Activated B cell treated with CpG ODN at 0.5 μM for 24 hours (primary cell): ENCODE results near the gene PKN1. TPM values are rescaled to one million over a fixed set of nuclear protein-coding genes. Genes with fewer than 3 reads are reported as not detected.

ENCODE experiments used
- ATAC-seq: fragments of 200-7000 bp; cut with Tn5 transposase; one replicate; pipeline ENCODE4 v1.10.0; 2021; ENCODE audit warnings: low read depth, mild to moderate bottlenecking, moderate library complexity
- CTCF ChIA-PET: fragments of 350-600 bp; sonication (Branson Sonifier 250); formaldehyde crosslinking; loops from one replicate; lab custom pipeline; 2021; ENCODE audit warnings: antibody characterized with exemption; lab: Charles Lee
- POLR2A ChIA-PET: fragments of 350-600 bp; sonication (Branson Sonifier 250); formaldehyde crosslinking; loops from one replicate; lab custom pipeline; 2021; ENCODE audit warnings: antibody characterized with exemption; lab: Charles Lee
- DNase-seq: peaks from one replicate; pipeline ENCODE4 v3.0.0; 2022
- H3K27ac Mint-ChIP-seq: one replicate; pipeline ENCODE4 v1.8.0; 2020; ENCODE audit warnings: mixed read lengths
- H3K27me3 Mint-ChIP-seq: one replicate; pipeline ENCODE4 v1.8.0; 2021; ENCODE audit warnings: mixed read lengths
- H3K36me3 Mint-ChIP-seq: one replicate; pipeline ENCODE4 v1.8.0; 2021; ENCODE audit warnings: low read depth, mixed read lengths
- H3K4me1 Mint-ChIP-seq: one replicate; pipeline ENCODE4 v1.8.0; 2021; ENCODE audit warnings: mixed read lengths
- H3K4me3 Mint-ChIP-seq: one replicate; pipeline ENCODE4 v1.8.0; 2020; ENCODE audit warnings: mild to moderate bottlenecking, mixed read lengths
- H3K9me3 Mint-ChIP-seq: one replicate; pipeline ENCODE4 v1.8.0; 2020; ENCODE audit warnings: mixed read lengths
- CTCF ChIP-seq: fragments of 200-600 bp; IDR thresholded peaks from one replicate; pipeline ENCODE4 v1.8.0; 2022; ENCODE audit warnings: antibody characterized with exemption, mild to moderate bottlenecking
- intact Hi-C: fragments of 100-400 bp; cut with micrococcal nuclease; formaldehyde crosslinking; loops from one replicate; pipeline ENCODE4 v1.15.1; 2024
- total RNA-seq: library from RNA; stranded (reverse); gene quantifications from 2 replicates; pipeline ENCODE4 v1.2.3, GENCODE V29; 2022

Gene PKN1
- total RNA-seq, 1 donor from 2014 or later = 159 TPM

GRCh38 chr19:14511229-14511593, 78.1 kb downstream of the PKN1 start:
- H3K4me3 Mint-ChIP-seq = no peak overlapping the region
- intact Hi-C loops = no loop called here
- no peak overlapping the region for H3K27ac Mint-ChIP-seq
- no peaks in the 10 kb centered on the region for H3K27me3 Mint-ChIP-seq
- peaks cover 18% of the 10 kb centered on the region for H3K4me1 Mint-ChIP-seq
- no peaks in the 10 kb centered on the region for H3K9me3 Mint-ChIP-seq
- no peak for TF ChIP-seq CTCF
- no peak for ATAC-seq
- DNase-seq = no peak
- ChIA-PET POLR2A (no interaction called here), CTCF (no interaction called here)
- peaks cover 28% of the 10 kb centered on the region for H3K36me3 Mint-ChIP-seq

GRCh38 chr19:14512406-14512961, 79.4 kb downstream of the PKN1 start:
- ChIA-PET POLR2A (interaction anchor here (0.6 kb wide), 1 partner anchor 37 kb away, joined by 3 read pairs; no protein-coding TSS in a partner anchor), CTCF (no interaction called here)
- no peak overlapping the region for H3K4me3 Mint-ChIP-seq
- intact Hi-C loops = no loop called here
- peaks cover 30% of the 10 kb centered on the region for H3K4me1 Mint-ChIP-seq
- DNase-seq (no peak), ATAC-seq (no peak)
- peaks cover 40% of the 10 kb centered on the region for H3K36me3 Mint-ChIP-seq
- no peaks in the 10 kb centered on the region for H3K27me3 Mint-ChIP-seq
- H3K9me3 Mint-ChIP-seq = no peaks in the 10 kb centered on the region
- no peak for TF ChIP-seq CTCF
- H3K27ac Mint-ChIP-seq = no peak overlapping the region

- POLR2A ChIA-PET = no interaction called here
- peaks cover 42% of the 10 kb centered on the region for H3K4me1 Mint-ChIP-seq
- peaks cover 44% of the 10 kb centered on the region for H3K36me3 Mint-ChIP-seq
Measured at GRCh38 chr19:14514215-14514863, 81.2 kb downstream of the PKN1 start.

GRCh38 chr19:14515501-14516047, 82.5 kb downstream of the PKN1 start:
- ATAC-seq (no peak), DNase-seq (no peak)
- no peak for TF ChIP-seq CTCF
- Mint-ChIP-seq H3K36me3 (peaks cover 44% of the 10 kb centered on the region), H3K27ac (peak overlapping the region; percentile 73), H3K27me3 (no peaks in the 10 kb centered on the region), H3K4me3 (peak overlapping the region; percentile 89), H3K9me3 (no peaks in the 10 kb centered on the region), H3K4me1 (peaks cover 49% of the 10 kb centered on the region)
- intact Hi-C loops = no loop called here
- CTCF ChIA-PET = no interaction called here
- POLR2A ChIA-PET = interaction anchor here (0.5 kb wide), 1 partner anchor 145 kb away, joined by 4 read pairs; no protein-coding TSS in a partner anchor

More at GRCh38 chr19:14514215-14514863, 81.2 kb downstream of the PKN1 start:
- DNase-seq (no peak), ATAC-seq (no peak)
- Mint-ChIP-seq H3K27me3 (no peaks in the 10 kb centered on the region), H3K27ac (peak overlapping the region; percentile 46), H3K4me3 (peak overlapping the region; percentile 41), H3K9me3 (no peaks in the 10 kb centered on the region)
- intact Hi-C loops = no loop called here
- CTCF ChIA-PET = no interaction called here
- no peak for TF ChIP-seq CTCF

- Mint-ChIP-seq H3K27me3 (no peaks in the 10 kb centered on the region), H3K36me3 (peaks cover 44% of the 10 kb centered on the region), H3K4me3 (peak overlapping the region; percentile 89), H3K27ac (peak overlapping the region; percentile 73), H3K9me3 (no peaks in the 10 kb centered on the region), H3K4me1 (peaks cover 49% of the 10 kb centered on the region)
- ChIA-PET CTCF (interaction anchor here (0.6 to 1.4 kb wide), 2 partner anchors 9 to 135 kb away, joined by 3 read pairs; partner anchors contain the start of gene ADGRE5), POLR2A (interaction anchor here (0.5 kb wide), 1 partner anchor 437 kb away, joined by 11 read pairs; no protein-coding TSS in a partner anchor)
- DNase-seq = no peak
- no peak for TF ChIP-seq CTCF
- no peak for ATAC-seq
- intact Hi-C loops = no loop called here
Measured at GRCh38 chr19:14516048-14516534, 83.0 kb downstream of the PKN1 start.
